DOHH2 (cell line): ENCODE measurements around the gene LRMDA.

Source experiments
- EZH2phosphoT487 ChIP-seq: fragments of 200-600 bp; sonication (generic); IDR thresholded peaks from 2 replicates; pipeline ENCODE4 v1.6.1; 2017; ENCODE audit warnings: borderline replicate concordance, mild to moderate bottlenecking, antibody characterized with exemption, low read length, moderate library complexity, mixed read lengths
- TF ChIP-seq, protein P1 (sequence below): fragments of 200-600 bp; sonication (generic); IDR thresholded peaks from one replicate; pipeline ENCODE4 v1.5.1; 2014; ENCODE audit warnings: antibody characterized with exemption, mild to moderate bottlenecking, low read depth, low read length; ENCODE audit not compliant: poor library complexity, severe bottlenecking

- TF ChIP-seq, protein P1, sequence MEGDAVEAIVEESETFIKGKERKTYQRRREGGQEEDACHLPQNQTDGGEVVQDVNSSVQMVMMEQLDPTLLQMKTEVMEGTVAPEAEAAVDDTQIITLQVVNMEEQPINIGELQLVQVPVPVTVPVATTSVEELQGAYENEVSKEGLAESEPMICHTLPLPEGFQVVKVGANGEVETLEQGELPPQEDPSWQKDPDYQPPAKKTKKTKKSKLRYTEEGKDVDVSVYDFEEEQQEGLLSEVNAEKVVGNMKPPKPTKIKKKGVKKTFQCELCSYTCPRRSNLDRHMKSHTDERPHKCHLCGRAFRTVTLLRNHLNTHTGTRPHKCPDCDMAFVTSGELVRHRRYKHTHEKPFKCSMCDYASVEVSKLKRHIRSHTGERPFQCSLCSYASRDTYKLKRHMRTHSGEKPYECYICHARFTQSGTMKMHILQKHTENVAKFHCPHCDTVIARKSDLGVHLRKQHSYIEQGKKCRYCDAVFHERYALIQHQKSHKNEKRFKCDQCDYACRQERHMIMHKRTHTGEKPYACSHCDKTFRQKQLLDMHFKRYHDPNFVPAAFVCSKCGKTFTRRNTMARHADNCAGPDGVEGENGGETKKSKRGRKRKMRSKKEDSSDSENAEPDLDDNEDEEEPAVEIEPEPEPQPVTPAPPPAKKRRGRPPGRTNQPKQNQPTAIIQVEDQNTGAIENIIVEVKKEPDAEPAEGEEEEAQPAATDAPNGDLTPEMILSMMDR, result no peak
- TF ChIP-seq EZH2phosphoT487, result no peak
These were observed 45.1 kb downstream of the LRMDA start for GRCh38 chr10:75476569-75476968.
